ENCODE measurements around the gene KRTAP12-1.
"Not testable (repeated sequence)": the region's sequence is repeated elsewhere in the genome, so short reads cannot be mapped to it uniquely, and the experiment has no call there.

Gene KRTAP12-1

DNA sequence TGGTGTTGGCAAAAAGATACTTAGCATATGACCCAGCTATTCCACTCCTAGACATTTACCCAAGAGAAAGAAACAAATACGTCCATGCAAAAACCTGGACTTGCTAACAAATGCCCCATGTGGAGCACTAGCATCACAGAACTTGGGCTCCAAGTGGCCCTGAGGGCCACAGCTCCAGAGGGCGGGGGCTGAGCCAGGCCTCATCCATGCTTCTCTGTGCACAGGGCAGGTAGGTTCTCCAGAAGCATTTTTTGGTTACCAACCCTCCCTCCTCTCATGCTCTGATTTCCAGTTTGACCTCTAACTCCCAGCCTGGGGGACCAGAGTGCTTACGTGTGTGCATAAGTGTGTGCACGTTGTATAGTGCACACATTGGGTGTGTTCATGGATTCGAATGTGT is 17.3 kb downstream of the KRTAP12-1 start:
- no peak for DNase-seq

DNA sequence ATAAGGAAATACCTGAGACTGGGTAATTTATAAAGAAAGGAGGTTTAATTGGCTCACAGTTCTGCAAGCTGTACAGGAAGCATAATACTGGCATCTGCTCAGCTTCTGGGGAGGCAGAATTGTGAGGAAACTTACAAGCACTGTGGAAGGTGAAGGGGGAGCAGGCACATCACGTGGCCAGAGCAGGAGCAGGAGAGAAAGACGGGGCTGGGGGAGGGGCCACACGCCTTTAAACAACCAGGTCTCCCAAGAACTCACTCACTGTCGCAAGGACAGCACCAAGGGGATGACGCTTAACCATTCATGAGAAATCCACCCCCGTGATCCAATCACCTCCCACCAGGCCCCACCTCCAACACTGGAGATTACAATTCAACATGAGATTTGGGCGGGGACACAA is 20.4 kb downstream of the KRTAP12-1 start:
- DNase-seq, result not testable (repeated sequence)

DNA sequence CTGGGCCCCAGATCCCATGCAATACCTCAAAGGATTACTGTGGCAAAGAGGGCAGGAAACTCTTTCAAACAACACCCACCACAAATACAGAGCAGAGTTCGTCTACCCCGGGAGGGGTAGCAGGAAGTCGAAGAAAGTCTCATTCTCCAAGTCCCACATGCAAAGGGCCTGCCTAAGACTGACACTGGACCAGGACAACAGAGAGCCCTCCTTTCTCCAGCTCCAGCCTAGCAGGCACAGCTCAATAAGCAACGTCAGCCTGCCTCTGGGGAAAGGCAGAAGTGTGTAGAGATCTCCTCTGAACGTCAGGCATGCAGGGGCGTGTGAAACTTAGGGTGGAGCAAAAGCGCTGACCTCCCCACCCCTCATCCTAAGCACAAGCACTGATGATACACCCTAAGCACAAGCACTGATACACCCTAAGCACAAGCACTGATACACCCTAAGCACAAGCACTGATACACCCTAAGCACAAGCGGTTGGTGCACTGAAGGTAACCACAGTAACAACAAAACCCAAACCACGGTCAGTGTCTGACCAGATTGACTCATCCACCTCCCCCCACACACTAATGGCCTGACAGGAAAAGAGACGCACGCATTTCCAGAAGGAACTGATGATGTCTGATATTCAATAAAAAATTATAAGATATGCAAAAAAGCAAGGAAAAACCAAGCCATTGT is 22.9 kb downstream of the KRTAP12-1 start:
- no peak for DNase-seq

DNA sequence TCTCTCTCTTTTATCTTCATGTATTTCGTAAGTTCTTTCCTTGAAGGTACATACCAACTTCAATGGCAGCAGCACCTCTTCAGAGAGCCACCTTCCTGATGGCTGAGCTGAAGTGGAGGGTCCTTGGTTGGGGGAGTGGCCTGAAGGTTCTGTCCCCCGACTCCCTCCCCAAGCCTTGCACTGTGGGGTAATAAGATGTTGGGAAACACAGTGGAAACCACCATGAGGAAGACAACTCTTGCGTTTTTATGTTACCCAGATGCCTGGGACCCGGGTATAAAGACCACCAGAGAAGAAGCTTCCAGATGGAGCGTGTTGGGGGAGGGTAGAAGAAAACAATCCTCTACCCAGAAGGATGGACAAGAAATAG is 23.4 kb downstream of the KRTAP12-1 start:
- DNase-seq, result no peak

DNA sequence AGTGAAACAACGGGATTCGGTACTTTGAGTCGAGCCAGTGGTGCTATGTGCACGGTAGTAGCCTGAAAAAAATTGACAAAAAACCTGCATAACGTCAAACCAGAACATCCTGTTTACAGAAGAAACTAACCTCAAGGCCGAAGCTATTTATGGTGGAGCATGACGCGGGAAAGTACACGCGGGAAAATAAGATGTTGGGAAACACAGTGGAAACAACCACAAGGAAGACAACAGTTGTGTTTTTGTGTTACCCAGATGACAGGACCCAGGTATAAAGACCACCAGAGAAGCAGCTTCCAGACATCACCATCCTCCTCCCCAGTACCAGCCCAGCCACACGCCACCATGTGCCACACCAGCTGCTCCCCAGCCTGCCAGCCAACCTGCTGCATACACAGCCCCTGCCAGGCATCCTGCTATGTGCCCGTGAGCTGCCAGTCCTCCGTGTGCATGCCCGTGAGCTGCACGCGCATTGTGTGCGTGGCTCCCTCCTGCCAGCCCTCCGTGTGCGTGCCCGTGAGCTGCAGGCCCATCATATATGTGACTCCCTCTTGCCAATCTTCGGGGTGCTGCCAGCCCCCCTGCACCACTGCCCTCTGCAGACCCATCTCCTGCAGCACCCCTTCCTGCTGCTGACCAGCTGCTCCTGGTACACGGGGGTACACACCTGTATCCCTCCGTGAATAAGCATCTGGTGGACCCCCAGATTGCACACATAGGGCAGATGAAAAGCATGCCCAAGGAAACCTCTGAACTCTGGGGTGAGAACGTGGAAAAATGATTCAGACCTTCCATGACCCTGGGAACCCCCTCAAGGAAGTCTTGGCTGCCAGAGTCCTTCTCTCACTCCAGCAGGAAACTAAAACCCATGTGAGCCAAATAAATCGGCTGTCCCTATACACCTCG is 24.1 kb downstream of the KRTAP12-1 start, which contains the start of gene KRTAP12-3:
TSS of gene KRTAP12-3 (plus strand) at position 298 of the 906 bp plus-strand sequence. CDS start at position 346, 48 bp downstream.
- DNase-seq, result no peak

DNA sequence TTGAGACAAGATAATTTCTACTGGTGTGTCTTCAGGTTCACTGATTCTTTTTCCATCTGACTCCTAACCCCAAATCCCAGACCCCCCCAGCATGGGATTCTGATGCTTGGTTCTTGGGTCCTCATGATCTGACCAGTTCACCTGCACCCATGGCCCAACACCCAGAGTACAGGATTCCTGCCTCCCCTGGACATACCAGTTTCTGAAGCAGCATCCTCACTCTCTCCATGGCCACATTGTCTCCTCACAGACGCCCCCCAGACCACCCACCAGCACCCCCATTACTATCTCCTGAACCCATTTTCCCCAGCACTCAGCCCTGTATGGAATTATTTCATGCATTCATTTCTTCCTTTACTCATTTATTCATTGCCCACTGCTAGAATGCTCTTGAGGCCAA is 25.1 kb downstream of the KRTAP12-1 start:
- DNase-seq, result no peak

DNA sequence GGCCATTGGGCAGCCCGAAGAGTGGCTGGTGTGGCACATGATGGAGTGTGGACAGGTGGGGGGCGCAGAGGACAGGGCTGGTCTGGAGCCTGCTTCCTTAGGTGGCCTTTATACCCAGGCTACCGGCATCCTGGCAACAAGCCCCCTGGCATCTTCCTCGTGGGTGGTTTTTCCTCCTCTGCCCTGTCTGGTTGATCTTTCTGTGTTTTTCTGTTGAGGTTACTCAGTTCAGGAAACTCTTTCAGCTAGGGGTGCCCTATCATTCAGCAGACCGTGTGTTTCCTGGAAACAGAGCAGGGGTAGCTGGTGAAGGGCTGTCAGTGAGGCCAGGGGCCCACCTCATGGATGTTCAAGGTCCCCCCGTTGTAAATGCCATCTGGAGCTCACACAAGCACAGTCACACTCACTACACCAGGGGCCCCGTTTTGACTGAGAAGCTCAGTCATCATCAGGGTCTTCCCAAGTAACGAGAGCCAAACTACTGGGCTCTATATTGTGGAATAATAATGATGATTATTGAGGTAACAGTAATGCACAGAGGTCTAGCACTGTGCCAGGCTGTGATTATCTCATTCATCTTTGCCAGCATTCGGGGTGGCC is 27.3 kb downstream of the KRTAP12-1 start, which contains the start of gene KRTAP12-4:
TSS of gene KRTAP12-4 (minus strand) at position 84 of the 600 bp plus-strand sequence. CDS start at position 39, 45 bp downstream.
- no peak for DNase-seq

DNA sequence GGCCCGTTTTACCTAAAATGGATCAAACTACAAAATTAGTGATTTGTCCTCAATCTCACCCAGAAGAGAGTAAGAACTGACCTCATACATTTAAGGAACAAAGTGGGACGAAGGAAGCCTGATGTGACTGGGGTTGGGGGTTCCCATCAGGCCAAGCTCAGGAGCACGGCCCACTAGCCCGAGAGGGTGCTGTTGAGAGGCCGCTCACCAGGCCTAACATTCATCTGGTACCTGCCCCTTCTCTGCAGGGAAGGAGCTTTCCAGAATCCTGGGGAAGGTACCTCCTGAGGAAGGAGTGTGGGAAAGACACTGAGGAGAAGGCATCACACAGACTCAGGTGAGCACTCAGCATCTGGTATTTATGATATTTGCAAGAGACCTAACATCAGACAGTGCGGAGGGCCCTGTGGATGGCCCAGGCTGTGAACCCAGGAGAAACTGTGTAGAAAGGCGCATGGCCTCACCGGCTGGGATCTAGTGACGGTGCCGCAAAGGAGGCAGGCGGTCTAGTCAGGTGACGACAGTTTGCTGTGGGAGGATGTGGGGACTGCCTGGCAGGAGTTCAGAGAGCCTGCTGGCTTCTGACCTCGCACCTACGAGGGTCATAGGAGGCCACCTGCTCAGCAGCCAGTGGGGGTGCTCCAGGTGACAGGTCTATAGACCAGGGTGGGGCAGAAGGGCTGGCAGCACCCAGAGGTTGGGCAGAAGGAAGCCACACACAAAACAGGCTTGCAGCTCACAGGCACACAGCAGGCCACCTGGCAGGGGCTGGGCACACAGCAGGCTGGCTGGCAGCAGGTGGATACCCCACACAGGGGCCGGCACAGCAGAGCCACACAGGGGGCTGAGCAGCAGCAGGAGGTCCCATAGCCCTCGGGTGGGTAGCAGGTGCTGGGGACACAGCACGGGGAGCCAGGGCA is 28.0 kb downstream of the KRTAP12-1 start:
- no peak for DNase-seq

DNA sequence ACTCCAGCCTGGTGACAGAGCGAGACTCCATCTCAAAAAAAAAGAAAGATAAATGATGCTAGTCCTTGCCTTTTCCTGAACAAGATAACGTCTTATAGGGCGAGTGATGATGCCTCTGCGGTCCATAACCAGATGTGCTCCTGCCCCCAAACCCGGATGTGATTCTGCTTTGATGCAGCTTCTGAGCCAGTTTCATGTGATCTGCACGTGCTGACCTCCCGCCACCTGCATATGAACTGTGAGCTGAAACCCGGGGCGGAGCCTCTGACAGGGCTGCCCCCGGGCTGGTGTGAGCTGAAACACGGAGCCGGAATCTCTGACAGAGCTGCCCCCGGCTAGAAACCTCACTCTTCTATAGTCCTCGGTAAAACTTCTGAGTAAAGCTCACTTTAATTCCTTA is 28.8 kb downstream of the KRTAP12-1 start:
- no peak for DNase-seq

DNA sequence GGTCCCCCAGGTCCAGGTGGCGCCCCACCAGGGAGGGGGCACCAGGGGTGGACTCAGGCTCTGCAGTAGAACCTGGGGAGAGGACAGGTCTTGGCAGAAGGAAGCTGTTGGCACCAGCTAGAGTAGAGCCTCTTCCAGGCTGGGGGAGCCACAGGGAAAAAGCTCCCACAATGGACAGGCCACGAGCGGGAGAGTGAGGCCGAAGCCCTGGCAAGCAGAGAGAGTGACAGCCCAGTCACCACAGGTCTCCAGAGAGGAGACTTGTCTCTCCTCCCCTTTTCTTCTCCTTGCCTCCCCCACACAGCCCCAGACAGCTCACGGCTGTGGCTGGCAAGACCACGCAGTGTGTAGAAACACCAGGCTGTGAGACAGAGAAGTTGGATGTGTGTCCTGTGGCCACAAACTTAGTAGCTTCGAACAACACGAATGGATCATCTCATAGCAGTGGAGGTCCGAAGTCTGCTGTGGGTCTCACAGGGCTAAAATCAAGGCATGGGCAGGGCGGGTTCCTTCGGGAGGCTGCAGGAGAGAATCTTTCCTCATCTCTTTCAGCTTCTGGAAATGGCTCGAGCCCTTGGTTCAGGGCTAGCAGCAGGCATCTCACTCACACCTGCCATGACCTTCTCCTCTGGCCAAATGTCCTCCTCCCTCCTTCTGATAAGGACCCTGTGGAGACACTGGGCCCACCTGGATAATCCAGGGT is 30.8 kb downstream of the KRTAP12-1 start:
- no peak for DNase-seq

DNA sequence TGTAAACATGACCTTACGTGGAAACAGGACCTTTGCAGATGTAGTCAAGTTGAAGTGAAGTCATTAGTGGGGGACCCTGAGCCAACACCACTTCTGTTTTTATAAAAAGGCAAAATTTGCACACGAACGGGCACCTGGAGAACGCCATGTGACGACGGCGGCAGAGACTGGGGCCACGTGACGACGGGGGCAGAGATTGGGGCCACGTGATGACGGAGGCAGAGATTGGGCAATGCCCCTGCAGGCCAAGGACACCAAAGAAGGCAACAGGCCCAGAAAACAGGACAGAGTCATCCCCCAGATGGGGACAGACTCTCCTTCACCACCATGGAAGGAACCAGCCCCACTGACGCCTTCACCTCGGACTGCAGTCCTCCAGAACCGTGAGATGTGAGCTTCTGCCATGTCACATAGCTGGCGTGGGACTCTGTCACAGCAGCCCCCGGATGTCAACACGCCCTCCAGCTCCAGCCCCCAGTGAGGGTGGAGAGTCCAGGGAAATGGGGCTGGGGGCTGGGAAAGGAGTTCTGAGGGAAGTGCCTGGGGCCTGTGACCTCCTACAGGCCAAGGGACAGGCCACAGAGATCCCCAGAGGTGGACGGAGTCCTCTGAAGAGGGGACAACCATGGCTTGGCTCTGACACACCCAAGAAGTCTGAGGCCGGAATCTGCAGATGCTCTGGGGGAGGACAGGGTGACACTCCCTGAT is 31.5 kb downstream of the KRTAP12-1 start:
- no peak for DNase-seq

DNA sequence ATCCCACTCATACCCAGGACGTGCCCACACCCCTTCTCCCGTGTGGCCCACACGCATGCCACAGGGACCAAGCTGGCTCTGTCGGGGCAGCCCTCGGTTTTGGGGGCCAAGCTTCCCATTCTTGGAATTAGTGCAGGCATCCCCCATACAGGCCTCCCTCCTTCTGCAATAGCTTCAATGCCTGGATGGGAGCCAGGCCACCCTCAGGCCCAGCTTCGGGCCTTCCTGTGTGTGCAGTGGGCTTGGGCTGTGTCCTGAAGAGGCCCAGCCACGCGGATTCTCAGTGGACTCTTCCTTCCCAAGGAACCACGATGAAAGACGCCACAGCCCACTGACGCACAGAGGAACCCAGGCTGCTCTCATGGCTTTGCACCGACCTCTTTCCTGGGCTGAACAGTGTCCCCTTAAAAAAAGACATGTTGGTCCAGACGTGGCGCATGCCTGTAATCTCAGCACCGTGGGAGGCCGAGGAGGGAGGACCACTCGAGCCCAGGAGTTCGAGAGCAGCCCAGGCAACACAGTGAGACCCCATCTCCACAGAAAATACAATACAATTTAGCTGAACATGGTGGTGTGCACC is 32.4 kb downstream of the KRTAP12-1 start:
- no peak for DNase-seq

DNA sequence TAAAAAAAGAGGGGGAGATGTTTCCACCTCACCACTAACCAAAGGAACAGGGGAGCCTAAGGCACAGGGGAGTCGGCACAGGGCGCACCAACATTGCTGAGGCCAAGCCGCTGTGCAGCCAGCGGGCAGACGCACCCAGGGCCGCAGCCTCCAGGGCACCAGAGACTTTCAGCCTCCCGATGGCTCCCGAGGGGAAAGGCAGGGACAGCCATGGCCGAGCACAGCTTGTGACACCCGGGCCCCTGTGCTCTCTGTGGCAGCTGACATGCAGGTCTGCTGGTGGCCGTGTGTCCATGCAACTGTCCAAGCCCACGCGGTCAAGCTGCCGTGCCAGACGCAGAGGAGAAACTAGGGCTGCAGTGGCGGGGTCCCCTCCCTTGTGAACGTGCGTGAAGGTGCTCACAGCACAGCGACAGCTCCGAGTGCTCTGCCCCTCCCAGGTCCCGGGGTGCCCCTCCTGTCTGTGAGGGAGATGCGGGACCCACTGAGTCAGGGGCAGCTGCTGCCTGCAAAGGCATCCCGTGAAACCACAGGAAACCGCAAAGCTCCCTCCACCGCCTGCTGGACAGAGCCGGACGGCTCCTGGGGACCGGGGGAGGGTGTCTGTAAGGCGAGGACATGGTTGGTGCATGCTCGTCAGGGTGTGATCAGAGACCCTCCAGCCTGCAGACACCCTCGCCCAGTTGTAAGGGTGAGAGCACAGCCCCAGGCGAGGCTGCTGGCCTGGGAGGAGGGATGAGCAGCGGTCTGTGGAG is 33.2 kb downstream of the KRTAP12-1 start:
- no peak for DNase-seq

DNA sequence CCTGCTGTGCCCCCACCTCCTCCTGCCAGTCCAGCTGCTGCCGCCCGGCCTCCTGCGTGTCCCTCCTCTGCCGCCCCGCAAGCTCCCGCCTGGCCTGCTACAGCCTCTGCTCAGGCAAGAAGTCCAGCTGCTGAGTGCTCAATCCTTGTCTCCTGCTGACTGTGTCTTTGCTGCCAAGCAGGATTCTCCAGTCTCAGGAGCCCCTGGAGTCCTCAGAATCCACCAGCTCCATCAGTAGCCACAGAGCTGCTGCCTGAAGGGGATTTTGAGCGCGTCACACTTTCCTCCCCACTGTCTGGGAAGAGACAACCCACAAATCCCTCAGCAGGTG is 34.8 kb downstream of the KRTAP12-1 start:
- DNase-seq, result no peak

DNA sequence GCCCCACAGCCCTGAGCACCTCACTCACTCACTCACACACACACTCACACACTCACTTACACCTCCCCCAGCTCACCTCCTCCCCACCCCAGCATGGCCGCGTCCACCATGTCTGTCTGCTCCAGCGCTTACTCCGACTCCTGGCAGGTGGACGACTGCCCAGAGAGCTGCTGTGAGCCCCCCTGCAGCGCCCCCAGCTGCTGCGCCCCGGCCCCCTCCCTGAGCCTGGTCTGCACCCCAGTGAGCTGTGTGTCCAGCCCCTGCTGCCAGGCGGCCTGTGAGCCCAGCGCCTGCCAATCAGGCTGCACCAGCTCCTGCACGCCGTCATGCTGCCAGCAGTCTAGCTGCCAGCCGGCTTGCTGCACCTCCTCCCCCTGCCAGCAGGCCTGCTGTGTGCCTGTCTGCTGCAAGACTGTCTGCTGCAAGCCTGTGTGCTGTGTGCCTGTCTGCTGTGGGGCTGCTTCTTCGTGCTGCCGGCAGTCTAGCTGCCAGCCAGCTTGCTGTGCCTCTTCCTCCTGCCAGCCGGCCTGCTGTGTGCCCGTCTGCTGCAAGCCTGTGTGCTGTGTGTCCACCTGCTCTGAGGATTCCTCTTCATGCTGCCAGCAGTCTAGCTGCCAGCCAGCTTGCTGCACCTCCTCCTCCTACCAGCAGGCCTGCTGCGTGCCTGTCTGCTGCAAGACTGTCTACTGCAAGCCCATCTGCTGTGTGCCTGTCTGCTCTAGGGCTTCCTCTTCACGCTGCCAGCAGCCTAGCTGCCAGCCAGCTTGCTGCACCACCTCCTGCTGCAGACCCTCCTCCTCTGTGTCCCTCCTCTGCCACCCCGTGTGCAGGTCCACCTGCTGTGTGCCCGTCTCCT is 35.4 kb downstream of the KRTAP12-1 start, which contains the start of gene KRTAP10-11:
TSS of gene KRTAP10-11 (plus strand) at position 49 of the 856 bp plus-strand sequence. CDS start at position 94, 45 bp downstream.
- not testable (repeated sequence) for DNase-seq

DNA sequence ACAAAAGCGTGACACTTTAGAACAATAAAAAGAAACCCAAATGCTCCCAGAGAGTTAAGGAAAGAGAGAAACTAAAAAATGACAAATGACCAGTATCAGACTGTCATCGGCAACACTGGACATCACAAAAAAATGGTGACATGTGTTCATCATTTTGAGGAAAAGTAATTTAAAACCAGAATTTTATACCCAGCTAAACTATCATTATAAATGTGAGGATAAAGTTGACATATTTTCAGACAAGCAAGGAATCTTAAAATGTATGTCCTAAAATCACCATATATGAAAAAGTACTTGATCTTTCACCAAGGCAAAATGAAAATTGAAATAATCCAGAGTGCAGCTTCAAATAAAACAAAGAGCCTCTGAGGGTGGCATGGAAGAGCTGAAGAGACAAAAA is 37.1 kb downstream of the KRTAP12-1 start:
- no peak for DNase-seq

DNA sequence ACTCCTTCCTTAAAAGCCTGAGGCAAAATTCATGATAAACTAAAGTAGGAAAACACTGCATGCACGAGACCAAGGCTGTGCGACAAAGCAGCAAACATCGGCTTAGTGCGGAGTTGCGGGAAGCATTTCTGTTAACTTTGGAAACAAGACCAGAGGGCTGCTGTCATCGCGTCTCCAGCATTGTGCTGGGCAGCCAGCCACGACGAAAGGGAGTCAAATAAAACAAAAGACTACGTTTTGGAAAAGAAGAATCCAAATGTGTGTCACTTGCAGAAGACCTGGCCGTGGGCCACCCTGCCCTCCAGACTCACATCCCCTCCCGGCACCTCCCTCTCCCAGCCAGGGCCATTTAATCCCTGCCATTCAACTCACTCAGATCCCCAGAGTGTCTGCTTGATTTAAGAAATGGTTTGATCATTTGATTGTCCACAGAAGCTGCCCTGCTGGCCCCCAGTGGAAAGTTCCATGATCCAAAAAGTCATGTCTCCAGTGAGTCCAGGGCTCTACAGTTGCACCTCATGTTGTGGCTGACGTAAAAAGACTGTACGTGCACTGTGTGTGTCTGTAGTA is 38.1 kb downstream of the KRTAP12-1 start:
- DNase-seq, result no peak

DNA sequence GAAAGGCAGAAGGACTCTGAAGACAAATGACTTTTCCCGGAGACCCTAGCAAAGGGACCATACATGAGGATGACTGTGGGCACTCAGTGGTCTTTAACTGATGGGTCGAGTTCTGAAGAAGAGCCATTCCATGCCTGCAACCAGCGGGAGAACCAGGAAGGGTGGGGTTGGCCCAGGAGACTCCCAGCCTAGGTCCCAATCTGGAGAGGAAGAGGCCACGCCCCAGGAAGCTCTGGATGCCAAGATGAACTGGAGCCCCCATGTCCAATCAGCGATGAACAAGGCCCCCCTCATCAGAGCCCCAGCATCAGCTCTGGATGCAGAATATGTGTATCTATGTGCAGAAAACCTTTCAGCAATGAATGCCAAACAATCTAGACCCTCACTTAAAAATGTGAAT is 41.2 kb downstream of the KRTAP12-1 start:
- no peak for DNase-seq

DNA sequence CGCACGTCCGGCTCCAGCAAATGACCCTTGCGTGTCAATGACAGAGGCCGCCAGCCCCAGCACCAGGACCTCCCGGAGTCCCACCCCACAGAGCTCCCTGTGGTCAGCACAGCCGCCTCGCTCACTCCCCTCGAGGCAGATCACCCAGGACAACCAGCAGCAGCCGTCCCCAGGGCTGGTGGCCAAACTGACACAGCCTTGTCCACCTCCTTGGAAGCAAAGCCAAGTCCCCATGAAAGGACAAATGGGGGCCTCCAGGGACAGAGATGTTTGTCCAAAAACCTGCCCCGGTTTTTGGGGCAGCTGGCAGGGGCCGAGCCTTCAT is 42.7 kb downstream of the KRTAP12-1 start:
- no peak for DNase-seq
